ENCODE results near the gene EDNRA. TPM values are rescaled to one million over a fixed set of nuclear protein-coding genes. Genes with fewer than 3 reads are reported as not detected.

EDNRA gene
- total RNA-seq, 2 donors from 2014 or later = not detected

GRCh38 chr4:147482281-147482680 is 1.4 kb downstream of the EDNRA start:
- no peaks in the 10 kb centered on the region for H3K4me1 Mint-ChIP-seq
- DNase-seq (no peak), ATAC-seq (no peak)
- no peak overlapping the region for H3K27ac Mint-ChIP-seq
- H3K4me3 Mint-ChIP-seq = no peak overlapping the region
- peaks cover 39% of the 10 kb centered on the region for H3K27me3 Mint-ChIP-seq
- H3K36me3 Mint-ChIP-seq (ENCODE audit: low read depth) = no peaks in the 10 kb centered on the region
- H3K9me3 ChIP-seq (ENCODE audit: control insufficient read depth, low read length, poor library complexity, severe bottlenecking) = no peaks in the 10 kb centered on the region

- no peak for ATAC-seq
- no peak overlapping the region for H3K27ac Mint-ChIP-seq
Measured at GRCh38 chr4:147485167-147485566, 4.3 kb downstream of the EDNRA start.

DNA sequence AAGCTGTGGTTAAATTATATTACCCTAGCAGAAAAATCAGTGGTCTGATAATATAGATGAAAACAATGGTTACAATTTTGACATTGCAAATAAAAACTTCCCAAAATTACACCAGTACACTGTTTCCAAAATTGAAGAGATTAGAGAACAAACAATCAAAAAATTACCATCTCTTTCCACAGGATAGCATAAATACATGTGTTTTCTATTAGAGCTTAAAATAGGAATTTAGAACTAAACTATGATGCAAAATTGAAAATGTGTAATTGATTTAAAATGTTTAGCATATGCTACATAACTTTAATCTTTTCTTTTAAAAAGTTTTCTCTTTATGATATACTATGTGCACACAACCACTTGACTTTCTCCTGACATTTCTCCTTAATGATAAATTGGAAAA is 6.7 kb downstream of the EDNRA start:
- ATAC-seq = no peak
- no peak for DNase-seq
- no peak overlapping the region for H3K4me3 Mint-ChIP-seq
- no peak overlapping the region for H3K27ac Mint-ChIP-seq
- H3K27me3 Mint-ChIP-seq = peaks cover 23% of the 10 kb centered on the region
- H3K9me3 ChIP-seq (ENCODE audit: control insufficient read depth, low read length, poor library complexity, severe bottlenecking) = no peaks in the 10 kb centered on the region
- H3K36me3 Mint-ChIP-seq (ENCODE audit: low read depth) = no peaks in the 10 kb centered on the region
- no peaks in the 10 kb centered on the region for H3K4me1 Mint-ChIP-seq

More at GRCh38 chr4:147485167-147485566, 4.3 kb downstream of the EDNRA start:
- H3K4me1 Mint-ChIP-seq = no peaks in the 10 kb centered on the region
- no peak for DNase-seq
- no peak overlapping the region for H3K4me3 Mint-ChIP-seq
- no peaks in the 10 kb centered on the region for H3K9me3 ChIP-seq (ENCODE audit: control insufficient read depth, low read length, poor library complexity, severe bottlenecking)
- peaks cover 33% of the 10 kb centered on the region for H3K27me3 Mint-ChIP-seq
- no peaks in the 10 kb centered on the region for H3K36me3 Mint-ChIP-seq (ENCODE audit: low read depth)

DNA sequence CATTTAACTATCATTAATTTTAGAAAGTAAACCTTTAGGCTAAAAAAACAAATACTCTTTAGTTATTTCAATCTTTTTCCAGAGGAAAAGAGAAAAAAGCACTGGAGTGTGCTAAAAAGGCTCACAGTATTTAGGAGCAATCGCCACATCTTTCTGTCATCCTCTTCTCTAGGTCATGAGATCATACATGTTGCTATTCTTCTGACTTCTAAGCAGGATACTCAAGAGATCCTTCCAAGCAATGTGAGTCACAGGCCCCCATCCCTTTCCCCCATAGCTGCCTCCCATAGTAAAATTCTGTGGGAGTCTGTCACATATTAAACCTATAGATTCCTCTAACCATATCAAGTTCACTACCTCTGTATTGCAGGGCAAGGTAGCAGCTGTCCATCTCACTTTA is 7.7 kb downstream of the EDNRA start:
- H3K4me1 Mint-ChIP-seq = no peaks in the 10 kb centered on the region
- no peak overlapping the region for H3K4me3 Mint-ChIP-seq
- DNase-seq = no peak
- H3K27ac Mint-ChIP-seq = no peak overlapping the region
- ATAC-seq = no peak
- peaks cover 20% of the 10 kb centered on the region for H3K27me3 Mint-ChIP-seq
- no peaks in the 10 kb centered on the region for H3K9me3 ChIP-seq (ENCODE audit: control insufficient read depth, low read length, poor library complexity, severe bottlenecking)
- no peaks in the 10 kb centered on the region for H3K36me3 Mint-ChIP-seq (ENCODE audit: low read depth)

- H3K4me1 Mint-ChIP-seq = no peaks in the 10 kb centered on the region
- ATAC-seq (no peak), DNase-seq (no peak)
- H3K36me3 Mint-ChIP-seq (ENCODE audit: low read depth) = no peaks in the 10 kb centered on the region
- H3K4me3 Mint-ChIP-seq = no peak overlapping the region
- H3K9me3 ChIP-seq (ENCODE audit: control insufficient read depth, low read length, poor library complexity, severe bottlenecking) = no peaks in the 10 kb centered on the region
- no peak overlapping the region for H3K27ac Mint-ChIP-seq
- H3K27me3 Mint-ChIP-seq = peaks cover 26% of the 10 kb centered on the region
Measured at GRCh38 chr4:147491086-147491485, 10.2 kb downstream of the EDNRA start.

DNA sequence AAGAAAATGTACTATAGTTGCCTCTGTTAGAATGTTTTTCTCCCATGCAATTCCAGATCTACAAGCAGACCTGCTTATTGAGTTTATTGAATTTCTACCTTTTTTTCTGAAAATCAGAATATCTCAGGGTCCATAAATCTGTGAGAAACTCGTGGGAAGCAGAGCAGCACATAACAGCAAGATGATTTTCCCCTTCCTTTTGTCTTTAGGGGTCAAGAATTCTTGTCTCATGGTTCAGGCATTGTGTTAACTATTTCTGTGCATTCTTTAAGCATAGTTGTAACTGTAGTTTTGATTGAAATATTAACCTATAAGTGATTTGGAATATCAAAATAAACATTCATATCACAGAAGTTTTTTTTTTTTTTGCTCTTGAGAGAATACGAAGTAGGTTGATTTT is 11.4 kb downstream of the EDNRA start:
- H3K9me3 ChIP-seq (ENCODE audit: control insufficient read depth, low read length, poor library complexity, severe bottlenecking) = no peaks in the 10 kb centered on the region
- Mint-ChIP-seq H3K27ac (no peak overlapping the region), H3K4me1 (no peaks in the 10 kb centered on the region), H3K36me3 (ENCODE audit: low read depth) (no peaks in the 10 kb centered on the region), H3K27me3 (peaks cover 18% of the 10 kb centered on the region), H3K4me3 (no peak overlapping the region)
- DNase-seq (no peak), ATAC-seq (no peak)

- H3K9me3 ChIP-seq (ENCODE audit: control insufficient read depth, low read length, poor library complexity, severe bottlenecking) = no peaks in the 10 kb centered on the region
- ATAC-seq = no peak
- H3K4me3 Mint-ChIP-seq = no peak overlapping the region
- H3K27ac Mint-ChIP-seq = no peak overlapping the region
- H3K4me1 Mint-ChIP-seq = no peaks in the 10 kb centered on the region
- H3K27me3 Mint-ChIP-seq = peaks cover 17% of the 10 kb centered on the region
- no peak for DNase-seq
- no peaks in the 10 kb centered on the region for H3K36me3 Mint-ChIP-seq (ENCODE audit: low read depth)
Measured at GRCh38 chr4:147492761-147493160, 11.9 kb downstream of the EDNRA start.

DNA sequence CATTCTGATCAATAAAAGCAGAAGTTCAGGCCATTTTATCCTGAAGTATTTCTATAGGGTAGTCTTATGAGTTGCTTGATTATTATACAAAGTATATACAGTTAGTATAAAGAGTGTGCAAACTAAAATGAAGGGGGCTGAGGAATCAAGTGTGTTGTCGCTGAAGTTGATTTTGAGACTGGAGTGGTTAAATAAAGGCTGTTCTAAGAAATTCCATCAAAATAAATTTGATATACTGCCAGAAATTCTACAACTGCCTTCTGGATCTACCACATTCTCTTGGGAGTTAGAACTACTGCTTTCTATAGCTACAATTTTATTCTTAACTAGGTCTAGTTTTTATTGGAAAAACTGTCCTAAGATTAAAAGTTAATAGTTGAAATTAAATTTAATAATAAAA is 12.4 kb downstream of the EDNRA start:
- ATAC-seq = no peak
- Mint-ChIP-seq H3K27me3 (peaks cover 12% of the 10 kb centered on the region), H3K27ac (no peak overlapping the region)

DNA sequence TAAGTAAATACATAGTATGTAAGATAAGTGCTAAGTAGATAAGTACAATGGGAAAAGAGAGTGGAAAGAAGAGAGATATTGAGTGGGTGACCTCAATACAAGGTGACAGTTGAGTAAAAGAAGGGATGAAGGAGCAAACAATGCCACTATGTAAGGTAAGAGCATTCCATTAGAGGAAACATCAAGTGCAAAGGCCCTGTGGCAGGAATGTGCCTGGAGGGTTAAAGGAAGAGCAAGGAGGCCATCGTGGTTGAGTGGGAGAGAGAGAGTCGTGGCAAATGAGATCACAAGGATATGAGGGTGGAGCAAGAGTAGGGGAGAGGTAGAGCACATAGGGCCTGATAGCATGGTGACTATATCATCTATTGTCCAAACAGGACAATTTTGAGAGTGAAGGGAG is 13.4 kb downstream of the EDNRA start:
- Mint-ChIP-seq H3K36me3 (ENCODE audit: low read depth) (no peaks in the 10 kb centered on the region), H3K27ac (no peak overlapping the region), H3K4me1 (no peaks in the 10 kb centered on the region), H3K4me3 (no peak overlapping the region), H3K27me3 (peaks cover 12% of the 10 kb centered on the region)
- H3K9me3 ChIP-seq (ENCODE audit: control insufficient read depth, low read length, poor library complexity, severe bottlenecking) = no peaks in the 10 kb centered on the region
- ATAC-seq (no peak), DNase-seq (no peak)

More for the DNA sequence above, 12.4 kb downstream of the EDNRA start:
- H3K9me3 ChIP-seq (ENCODE audit: control insufficient read depth, low read length, poor library complexity, severe bottlenecking) = no peaks in the 10 kb centered on the region
- no peaks in the 10 kb centered on the region for H3K36me3 Mint-ChIP-seq (ENCODE audit: low read depth)
- no peak overlapping the region for H3K4me3 Mint-ChIP-seq
- no peak for DNase-seq
- no peaks in the 10 kb centered on the region for H3K4me1 Mint-ChIP-seq

DNA sequence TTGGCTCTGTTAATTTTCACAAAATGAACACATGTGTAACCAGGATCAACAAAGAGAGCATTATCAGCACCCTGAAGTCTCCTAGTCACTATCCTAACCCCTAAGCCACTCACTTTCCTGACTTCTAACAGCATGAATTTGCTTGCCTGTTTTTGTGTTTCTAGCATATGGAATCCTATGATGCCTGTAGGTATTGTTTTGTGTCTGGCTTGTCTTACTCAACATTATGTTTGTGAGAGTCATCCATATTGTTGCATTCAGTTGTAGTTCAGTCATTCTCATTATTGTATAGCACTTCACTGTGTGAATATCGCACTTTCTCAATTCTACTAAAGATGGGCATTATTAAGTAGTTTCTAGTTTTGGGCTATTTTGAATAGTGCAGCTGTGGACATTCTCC is 15.6 kb downstream of the EDNRA start:
- no peak for DNase-seq
- no peaks in the 10 kb centered on the region for H3K9me3 ChIP-seq (ENCODE audit: control insufficient read depth, low read length, poor library complexity, severe bottlenecking)
- Mint-ChIP-seq H3K36me3 (ENCODE audit: low read depth) (no peaks in the 10 kb centered on the region), H3K4me3 (no peak overlapping the region), H3K4me1 (no peaks in the 10 kb centered on the region), H3K27me3 (peaks cover 23% of the 10 kb centered on the region), H3K27ac (no peak overlapping the region)
- ATAC-seq = no peak

GRCh38 chr4:147498031-147498660 is 17.2 kb downstream of the EDNRA start:
- H3K36me3 Mint-ChIP-seq (ENCODE audit: low read depth) = no peaks in the 10 kb centered on the region
- H3K9me3 ChIP-seq (ENCODE audit: control insufficient read depth, low read length, poor library complexity, severe bottlenecking) = no peaks in the 10 kb centered on the region
- no peak for DNase-seq
- no peak overlapping the region for H3K4me3 Mint-ChIP-seq
- ATAC-seq = no peak
- H3K27ac Mint-ChIP-seq = no peak overlapping the region
- H3K4me1 Mint-ChIP-seq = no peaks in the 10 kb centered on the region
- H3K27me3 Mint-ChIP-seq = peaks cover 20% of the 10 kb centered on the region

DNA sequence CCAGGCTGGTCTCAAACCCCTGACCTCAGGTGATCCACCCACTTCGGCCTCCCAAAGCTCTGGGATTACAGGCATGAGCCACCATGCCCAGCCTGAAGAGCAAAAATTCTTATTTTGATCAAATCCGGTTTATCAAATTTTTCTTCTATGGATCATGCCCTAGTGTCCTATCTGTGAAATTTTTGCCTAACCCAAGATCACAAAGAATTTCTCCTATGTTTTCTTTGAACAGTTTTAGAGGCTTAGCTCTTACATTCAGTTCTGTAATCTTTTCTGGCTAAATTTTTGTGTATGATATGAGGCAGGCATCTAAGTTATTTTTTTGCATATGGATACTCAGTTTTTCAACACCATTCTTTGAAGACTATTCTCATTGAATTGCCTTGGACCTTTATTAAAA is 27.4 kb downstream of the EDNRA start:
- no peak for DNase-seq
- Mint-ChIP-seq H3K27me3 (peaks cover 57% of the 10 kb centered on the region), H3K4me3 (no peak overlapping the region), H3K4me1 (peaks cover 2% of the 10 kb centered on the region), H3K36me3 (ENCODE audit: low read depth) (no peaks in the 10 kb centered on the region), H3K27ac (no peak overlapping the region)
- H3K9me3 ChIP-seq (ENCODE audit: control insufficient read depth, low read length, poor library complexity, severe bottlenecking) = no peaks in the 10 kb centered on the region
- ATAC-seq = no peak

DNA sequence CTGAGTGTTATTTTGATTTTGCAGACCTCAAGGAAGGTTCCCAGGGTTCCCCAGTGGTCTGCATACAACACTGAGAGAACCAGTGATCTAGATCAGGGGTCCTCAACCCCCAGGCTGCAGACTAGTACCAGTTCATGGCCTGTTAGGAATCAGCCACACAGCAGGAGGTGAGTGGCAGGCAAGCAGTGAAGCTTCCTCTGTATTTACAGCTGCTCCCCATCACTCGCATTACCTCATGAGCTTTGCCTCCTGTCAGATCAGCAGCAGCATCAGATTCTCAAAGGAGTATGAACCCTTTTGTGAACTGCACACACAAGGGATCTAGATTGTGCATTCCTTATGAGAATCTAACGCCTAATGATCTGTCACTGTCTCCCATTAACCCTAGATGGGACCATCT is 28.5 kb downstream of the EDNRA start:
- Mint-ChIP-seq H3K36me3 (ENCODE audit: low read depth) (no peaks in the 10 kb centered on the region), H3K4me1 (peaks cover 2% of the 10 kb centered on the region), H3K27ac (no peak overlapping the region)

GRCh38 chr4:147510962-147511668 is 30.2 kb downstream of the EDNRA start:
- no peaks in the 10 kb centered on the region for H3K9me3 ChIP-seq (ENCODE audit: control insufficient read depth, low read length, poor library complexity, severe bottlenecking)
- H3K4me1 Mint-ChIP-seq = peaks cover 4% of the 10 kb centered on the region
- DNase-seq = no peak
- H3K27ac Mint-ChIP-seq = no peak overlapping the region
- no peak for ATAC-seq
- no peak overlapping the region for H3K4me3 Mint-ChIP-seq
- H3K36me3 Mint-ChIP-seq (ENCODE audit: low read depth) = no peaks in the 10 kb centered on the region
- peaks cover 58% of the 10 kb centered on the region for H3K27me3 Mint-ChIP-seq

More for the DNA sequence above, 28.5 kb downstream of the EDNRA start:
- H3K4me3 Mint-ChIP-seq = no peak overlapping the region
- DNase-seq (no peak), ATAC-seq (no peak)
- H3K9me3 ChIP-seq (ENCODE audit: control insufficient read depth, low read length, poor library complexity, severe bottlenecking) = no peaks in the 10 kb centered on the region
- H3K27me3 Mint-ChIP-seq = peaks cover 59% of the 10 kb centered on the region

All from T-helper 17 cell (primary cell).